HepG2 (cell line): ENCODE data around the gene CCDC201. TPM values are rescaled to one million over a fixed set of nuclear protein-coding genes. Genes with fewer than 3 reads are reported as not detected.

Experiments
- HOXA7 ChIP-seq: sonication (generic); formaldehyde crosslinking; IDR thresholded peaks from 2 replicates; pipeline ENCODE4 v1.8.1; 2022; ENCODE audit warnings: mild to moderate bottlenecking, missing genetic modification reagents, moderate library complexity
- KDM3A ChIP-seq: IDR thresholded peaks from 2 replicates; pipeline ENCODE4 v1.6.1; 2018; ENCODE audit warnings: low read depth, missing compliant biosample characterization
- MED1 ChIP-seq: sonication (generic); formaldehyde crosslinking; IDR thresholded peaks from 2 replicates; pipeline ENCODE4 v1.4.0; 2020; ENCODE audit warnings: missing genetic modification reagents
- MEIS2 ChIP-seq: sonication (generic); formaldehyde crosslinking; IDR thresholded peaks from 2 replicates; pipeline ENCODE4 v1.9.0; 2021; ENCODE audit warnings: mild to moderate bottlenecking, missing genetic modification reagents
- RARG ChIP-seq: sonication (generic); formaldehyde crosslinking; IDR thresholded peaks from 2 replicates; pipeline ENCODE4 v1.4.0; 2020; ENCODE audit warnings: low read depth, mild to moderate bottlenecking, missing genetic modification reagents
- TGIF2 ChIP-seq: IDR thresholded peaks from 2 replicates; pipeline ENCODE4 v1.6.1; 2016; ENCODE audit warnings: control low read depth, missing compliant biosample characterization
- U2AF2 ChIP-seq: fragments of 200-400 bp; formaldehyde crosslinking; IDR thresholded peaks from 2 replicates; pipeline ENCODE4 v1.6.1; 2017; ENCODE audit warnings: low read depth, mild to moderate bottlenecking, low read length
- ZNF180 ChIP-seq: sonication (generic); formaldehyde crosslinking; IDR thresholded peaks from 2 replicates; pipeline ENCODE4 v1.4.0; 2020; ENCODE audit warnings: low read depth, missing genetic modification reagents, borderline replicate concordance
- ZNF205 ChIP-seq: IDR thresholded peaks from 2 replicates; pipeline ENCODE4 v1.6.1; 2018; ENCODE audit warnings: missing biosample characterization, missing genetic modification reagents
- ZNF329 ChIP-seq: sonication (generic); formaldehyde crosslinking; IDR thresholded peaks from 2 replicates; pipeline ENCODE4 v1.9.0; 2021; ENCODE audit warnings: low read depth, mild to moderate bottlenecking, missing genetic modification reagents
- ZNF616 ChIP-seq: sonication (generic); formaldehyde crosslinking; IDR thresholded peaks from 2 replicates; pipeline ENCODE4 v1.5.0; 2020; ENCODE audit warnings: low read depth, mild to moderate bottlenecking, missing genetic modification reagents
- ZNF652 ChIP-seq: IDR thresholded peaks from 2 replicates; pipeline ENCODE4 v1.6.1; 2016; ENCODE audit warnings: low read depth, borderline replicate concordance
- polyA plus RNA-seq, 8 experiments: library from polyadenylated mRNA; depleted of rRNA in 3 of 8; stranded (reverse) in 7 of 8; unstranded in 1 of 8; fragments of >200 nt; fragmentation: Illumina TruSeq in 4 of 8; extraction: Trizol in 4 of 8; gene quantifications; 2 replicates each; pipeline versions ENCODE4 v1.2.1 to v1.2.3, GENCODE V29; 2011 to 2016; ENCODE audit warnings: low read depth in 4 of 8, missing spikeins in 1 of 8, mixed read lengths in 1 of 8; ENCODE audit not compliant: insufficient read depth in 1 of 8
- total RNA-seq, 5 experiments: library from RNA; depleted of rRNA; stranded (reverse); fragments of >200 nt; fragmentation: Illumina TruSeq; extraction: Trizol; gene quantifications; 2 replicates each; pipeline ENCODE4 v1.2.3, GENCODE V29; 2016; ENCODE audit warnings: low read depth in 1 of 5
- TF ChIP-seq, protein P1 (sequence below): sonication (generic); formaldehyde crosslinking; IDR thresholded peaks from 2 replicates; pipeline ENCODE4 v1.4.0; 2020; ENCODE audit warnings: missing genetic modification reagents, mild to moderate bottlenecking, borderline replicate concordance
- TF ChIP-seq, protein P2 (sequence below): IDR thresholded peaks from 2 replicates; pipeline ENCODE4 v1.6.1; 2016; ENCODE audit warnings: missing biosample characterization, missing genetic modification reagents, low read depth
- TF ChIP-seq, protein P3 (sequence below), 2 experiments: sonication (generic) in 1 of 2; formaldehyde crosslinking in 1 of 2; IDR thresholded peaks; 2 replicates each; pipeline versions ENCODE4 v1.5.1 to v1.6.1; 2011 to 2020; ENCODE audit warnings: borderline replicate concordance in 1 of 2, low read depth in 1 of 2, low read length in 1 of 2, mild to moderate bottlenecking in 1 of 2, missing genetic modification reagents in 1 of 2, moderate library complexity in 1 of 2
- TF ChIP-seq, protein P4 (sequence below): sonication (generic); formaldehyde crosslinking; IDR thresholded peaks from 2 replicates; pipeline ENCODE4 v1.5.1; 2020; ENCODE audit warnings: missing genetic modification reagents, mild to moderate bottlenecking, borderline replicate concordance
- TF ChIP-seq, protein P5 (sequence below): IDR thresholded peaks from 2 replicates; pipeline ENCODE4 v1.6.1; 2016; ENCODE audit warnings: low read depth, control low read depth

Gene CCDC201
- total and polyA plus RNA-seq, 2 of the 13 experiments (the other 11 are each of a cell fraction or from before 2014, with no cell fraction given): 0.92 TPM; not detected in 1

DNA sequence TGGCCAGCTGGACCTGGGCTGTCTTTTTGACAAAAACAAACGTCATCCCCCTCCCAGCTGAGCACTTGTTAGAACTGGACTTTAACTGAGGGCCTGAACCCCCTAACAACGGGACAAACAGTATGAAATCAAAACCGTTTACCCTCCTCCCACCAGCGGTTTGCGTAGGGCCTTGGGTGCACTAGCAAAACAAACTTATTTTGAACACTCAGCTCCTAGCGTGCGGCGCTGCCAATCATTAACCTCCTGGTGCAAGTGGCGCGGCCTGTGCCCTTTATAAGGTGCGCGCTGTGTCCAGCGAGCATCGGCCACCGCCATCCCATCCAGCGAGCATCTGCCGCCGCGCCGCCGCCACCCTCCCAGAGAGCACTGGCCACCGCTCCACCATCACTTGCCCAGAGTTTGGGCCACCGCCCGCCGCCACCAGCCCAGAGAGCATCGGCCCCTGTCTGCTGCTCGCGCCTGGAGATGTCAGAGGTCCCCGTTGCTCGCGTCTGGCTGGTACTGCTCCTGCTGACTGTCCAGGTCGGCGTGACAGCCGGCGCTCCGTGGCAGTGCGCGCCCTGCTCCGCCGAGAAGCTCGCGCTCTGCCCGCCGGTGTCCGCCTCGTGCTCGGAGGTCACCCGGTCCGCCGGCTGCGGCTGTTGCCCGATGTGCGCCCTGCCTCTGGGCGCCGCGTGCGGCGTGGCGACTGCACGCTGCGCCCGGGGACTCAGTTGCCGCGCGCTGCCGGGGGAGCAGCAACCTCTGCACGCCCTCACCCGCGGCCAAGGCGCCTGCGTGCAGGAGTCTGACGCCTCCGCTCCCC lies 15.5 kb upstream of the CCDC201 start, which contains the start of gene IGFBP1 (continued):
- peak; percentile 91; the same call in 1 of the 2 replicates for TF ChIP-seq ZNF616 (CRISPR knock-in tag)
- peak; percentile 91 for TF ChIP-seq HOXA7 (CRISPR knock-in tag)
- TF ChIP-seq, protein P1, sequence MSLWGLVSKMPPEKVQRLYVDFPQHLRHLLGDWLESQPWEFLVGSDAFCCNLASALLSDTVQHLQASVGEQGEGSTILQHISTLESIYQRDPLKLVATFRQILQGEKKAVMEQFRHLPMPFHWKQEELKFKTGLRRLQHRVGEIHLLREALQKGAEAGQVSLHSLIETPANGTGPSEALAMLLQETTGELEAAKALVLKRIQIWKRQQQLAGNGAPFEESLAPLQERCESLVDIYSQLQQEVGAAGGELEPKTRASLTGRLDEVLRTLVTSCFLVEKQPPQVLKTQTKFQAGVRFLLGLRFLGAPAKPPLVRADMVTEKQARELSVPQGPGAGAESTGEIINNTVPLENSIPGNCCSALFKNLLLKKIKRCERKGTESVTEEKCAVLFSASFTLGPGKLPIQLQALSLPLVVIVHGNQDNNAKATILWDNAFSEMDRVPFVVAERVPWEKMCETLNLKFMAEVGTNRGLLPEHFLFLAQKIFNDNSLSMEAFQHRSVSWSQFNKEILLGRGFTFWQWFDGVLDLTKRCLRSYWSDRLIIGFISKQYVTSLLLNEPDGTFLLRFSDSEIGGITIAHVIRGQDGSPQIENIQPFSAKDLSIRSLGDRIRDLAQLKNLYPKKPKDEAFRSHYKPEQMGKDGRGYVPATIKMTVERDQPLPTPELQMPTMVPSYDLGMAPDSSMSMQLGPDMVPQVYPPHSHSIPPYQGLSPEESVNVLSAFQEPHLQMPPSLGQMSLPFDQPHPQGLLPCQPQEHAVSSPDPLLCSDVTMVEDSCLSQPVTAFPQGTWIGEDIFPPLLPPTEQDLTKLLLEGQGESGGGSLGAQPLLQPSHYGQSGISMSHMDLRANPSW: peak; percentile 18; the same call in 1 of the 2 replicates
- TF ChIP-seq, protein P2, sequence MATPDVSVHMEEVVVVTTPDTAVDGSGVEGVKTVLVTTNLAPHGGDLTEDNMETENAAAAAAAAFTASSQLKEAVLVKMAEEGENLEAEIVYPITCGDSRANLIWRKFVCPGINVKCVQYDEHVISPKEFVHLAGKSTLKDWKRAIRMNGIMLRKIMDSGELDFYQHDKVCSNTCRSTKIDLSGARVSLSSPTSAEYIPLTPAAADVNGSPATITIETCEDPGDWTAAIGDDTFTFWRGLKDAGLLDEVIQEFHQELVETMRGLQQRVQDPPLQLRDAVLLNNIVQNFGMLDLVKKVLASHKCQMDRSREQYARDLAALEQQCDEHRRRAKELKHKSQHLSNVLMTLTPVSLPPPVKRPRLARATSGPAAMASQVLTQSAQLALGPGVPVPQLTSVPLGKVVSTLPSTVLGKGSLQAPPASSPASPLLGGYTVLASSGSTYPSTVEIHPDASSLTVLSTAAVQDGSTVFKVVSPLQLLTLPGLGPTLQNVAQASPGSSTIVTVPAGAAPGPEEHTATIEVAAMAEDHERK: no peak
- peak; percentile 100 for TF ChIP-seq MED1
- TF ChIP-seq, protein P3, sequence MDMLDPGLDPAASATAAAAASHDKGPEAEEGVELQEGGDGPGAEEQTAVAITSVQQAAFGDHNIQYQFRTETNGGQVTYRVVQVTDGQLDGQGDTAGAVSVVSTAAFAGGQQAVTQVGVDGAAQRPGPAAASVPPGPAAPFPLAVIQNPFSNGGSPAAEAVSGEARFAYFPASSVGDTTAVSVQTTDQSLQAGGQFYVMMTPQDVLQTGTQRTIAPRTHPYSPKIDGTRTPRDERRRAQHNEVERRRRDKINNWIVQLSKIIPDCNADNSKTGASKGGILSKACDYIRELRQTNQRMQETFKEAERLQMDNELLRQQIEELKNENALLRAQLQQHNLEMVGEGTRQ (IDR thresholded peaks at IDR 0.05; ENCODE audit: low read depth, low read length): peak; percentile 52; the same call in 1 of the 2 replicates
- TF ChIP-seq, protein P3 (CRISPR knock-in tag; IDR thresholded peaks at IDR 0.05; ENCODE audit: borderline replicate concordance): peak; percentile 21; the same call in 1 of the 2 replicates
- no peak for TF ChIP-seq U2AF2
- peak; percentile 88 for TF ChIP-seq ZNF205 (CRISPR knock-in tag)
- TF ChIP-seq ZNF180: no peak
- TF ChIP-seq KDM3A: peak; percentile 91; the same call in 1 of the 2 replicates
- TF ChIP-seq RARG (CRISPR knock-in tag): peak; percentile 96
- TF ChIP-seq MEIS2 (CRISPR knock-in tag): peak; percentile 57; the same call in 1 of the 2 replicates
- TF ChIP-seq, protein P4, sequence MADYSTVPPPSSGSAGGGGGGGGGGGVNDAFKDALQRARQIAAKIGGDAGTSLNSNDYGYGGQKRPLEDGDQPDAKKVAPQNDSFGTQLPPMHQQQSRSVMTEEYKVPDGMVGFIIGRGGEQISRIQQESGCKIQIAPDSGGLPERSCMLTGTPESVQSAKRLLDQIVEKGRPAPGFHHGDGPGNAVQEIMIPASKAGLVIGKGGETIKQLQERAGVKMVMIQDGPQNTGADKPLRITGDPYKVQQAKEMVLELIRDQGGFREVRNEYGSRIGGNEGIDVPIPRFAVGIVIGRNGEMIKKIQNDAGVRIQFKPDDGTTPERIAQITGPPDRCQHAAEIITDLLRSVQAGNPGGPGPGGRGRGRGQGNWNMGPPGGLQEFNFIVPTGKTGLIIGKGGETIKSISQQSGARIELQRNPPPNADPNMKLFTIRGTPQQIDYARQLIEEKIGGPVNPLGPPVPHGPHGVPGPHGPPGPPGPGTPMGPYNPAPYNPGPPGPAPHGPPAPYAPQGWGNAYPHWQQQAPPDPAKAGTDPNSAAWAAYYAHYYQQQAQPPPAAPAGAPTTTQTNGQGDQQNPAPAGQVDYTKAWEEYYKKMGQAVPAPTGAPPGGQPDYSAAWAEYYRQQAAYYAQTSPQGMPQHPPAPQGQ (CRISPR knock-in tag): 0 out of 2 replicates have a peak, but pooled peaks have one; percentile 88
- peak; percentile 41; the same call in 1 of the 2 replicates for TF ChIP-seq ZNF652 (CRISPR knock-in tag)
- TF ChIP-seq TGIF2 (CRISPR knock-in tag): peak; percentile 14
- TF ChIP-seq ZNF329: peak; percentile 92
- TF ChIP-seq, protein P5, sequence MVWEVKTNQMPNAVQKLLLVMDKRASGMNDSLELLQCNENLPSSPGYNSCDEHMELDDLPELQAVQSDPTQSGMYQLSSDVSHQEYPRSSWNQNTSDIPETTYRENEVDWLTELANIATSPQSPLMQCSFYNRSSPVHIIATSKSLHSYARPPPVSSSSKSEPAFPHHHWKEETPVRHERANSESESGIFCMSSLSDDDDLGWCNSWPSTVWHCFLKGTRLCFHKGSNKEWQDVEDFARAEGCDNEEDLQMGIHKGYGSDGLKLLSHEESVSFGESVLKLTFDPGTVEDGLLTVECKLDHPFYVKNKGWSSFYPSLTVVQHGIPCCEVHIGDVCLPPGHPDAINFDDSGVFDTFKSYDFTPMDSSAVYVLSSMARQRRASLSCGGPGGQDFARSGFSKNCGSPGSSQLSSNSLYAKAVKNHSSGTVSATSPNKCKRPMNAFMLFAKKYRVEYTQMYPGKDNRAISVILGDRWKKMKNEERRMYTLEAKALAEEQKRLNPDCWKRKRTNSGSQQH (CRISPR knock-in tag): peak; percentile 68; the same call in 1 of the 2 replicates
